Head of caudate nucleus (tissue), 42 donors: ENCODE measurements around the gene PLA2G15.
A peak's percentile ranks its signal among the peaks of the same experiment; 100 is the strongest.

Experiments
- DNase-seq, 42 donors: peaks; one replicate each; pipeline versions ENCODE4 v3.0.0 to v3.0.0-alpha.2; 2020 to 2021; ENCODE audit warnings: mixed read lengths in 7 of 42
- intact Hi-C: fragments of 100-400 bp; cut with DNase I; formaldehyde crosslinking; loops from one replicate; pipeline ENCODE4 v1.15.0; 2022

PLA2G15 gene

GRCh38 chr16:68230956-68231355 is 14.2 kb upstream of the PLA2G15 start:
- intact Hi-C loops: no loop called here
- DNase-seq: peak in 2 of 42 donors; percentile 9 to 36

- intact Hi-C loops: no loop called here
- DNase-seq: peak in 2 of 42 donors; percentile 19 to 35
Measured at GRCh38 chr16:68231384-68232136, 13.6 kb upstream of the PLA2G15 start.

GRCh38 chr16:68232335-68232734 is 12.8 kb upstream of the PLA2G15 start:
- intact Hi-C loops: no loop called here
- peak in 2 of 42 donors; percentile 35 to 36 for DNase-seq

DNA sequence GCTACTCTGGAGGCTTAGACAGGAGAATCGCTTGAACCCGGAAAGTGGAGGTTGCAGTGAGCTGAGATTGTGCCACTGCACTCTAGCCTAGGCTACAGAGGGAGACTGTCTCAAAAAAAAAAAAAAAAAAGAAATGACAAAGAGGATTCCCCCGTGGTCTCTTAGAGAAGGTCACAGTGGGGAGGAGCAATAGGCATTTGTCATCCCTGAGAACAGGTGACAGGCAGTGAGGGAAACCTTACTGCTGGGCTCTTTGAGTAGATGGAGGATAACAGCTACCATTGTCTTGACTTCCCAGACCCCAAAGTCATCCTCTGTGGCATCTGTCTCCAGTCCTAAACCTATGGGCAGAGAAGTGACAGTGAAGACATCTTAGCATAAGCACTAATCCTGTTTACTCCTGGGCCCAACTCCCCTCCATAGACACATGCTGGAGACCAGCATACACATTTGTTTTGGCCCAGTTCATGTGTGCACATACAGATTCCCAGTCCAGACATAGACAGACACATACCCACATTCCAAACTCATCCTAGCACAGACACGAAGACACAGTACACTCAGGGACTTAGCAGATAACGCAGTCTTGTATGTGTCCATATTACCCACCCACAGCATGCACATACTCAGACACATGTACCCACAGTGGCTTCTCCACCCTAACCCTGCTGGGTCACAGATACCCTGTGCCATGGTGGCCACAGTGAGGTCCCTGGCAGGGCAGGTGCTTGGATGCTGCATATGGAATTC is 11.9 kb upstream of the PLA2G15 start:
- DNase-seq: peak in 1 of 42 donors; percentile 22
- intact Hi-C loops: no loop called here

DNA sequence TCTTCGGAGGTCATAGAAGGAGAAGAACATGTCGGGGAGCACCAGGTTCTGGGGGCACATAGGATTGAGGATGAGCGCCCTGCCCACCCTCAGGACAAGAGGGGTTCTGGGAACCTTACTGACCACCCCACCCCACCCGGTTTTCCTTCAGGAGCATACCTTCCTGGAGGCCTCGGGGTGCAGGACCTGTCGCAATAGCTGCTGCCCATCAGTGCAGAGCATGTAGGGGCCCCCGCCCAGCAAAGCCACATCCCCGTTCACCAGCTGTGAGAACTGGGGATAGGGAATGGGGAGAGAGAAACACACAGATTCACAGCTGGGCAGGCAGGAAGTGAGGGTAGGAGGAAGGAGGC is 11.4 kb upstream of the PLA2G15 start:
- intact Hi-C loops: no loop called here
- DNase-seq: peak in 1 of 42 donors; percentile 33

DNA sequence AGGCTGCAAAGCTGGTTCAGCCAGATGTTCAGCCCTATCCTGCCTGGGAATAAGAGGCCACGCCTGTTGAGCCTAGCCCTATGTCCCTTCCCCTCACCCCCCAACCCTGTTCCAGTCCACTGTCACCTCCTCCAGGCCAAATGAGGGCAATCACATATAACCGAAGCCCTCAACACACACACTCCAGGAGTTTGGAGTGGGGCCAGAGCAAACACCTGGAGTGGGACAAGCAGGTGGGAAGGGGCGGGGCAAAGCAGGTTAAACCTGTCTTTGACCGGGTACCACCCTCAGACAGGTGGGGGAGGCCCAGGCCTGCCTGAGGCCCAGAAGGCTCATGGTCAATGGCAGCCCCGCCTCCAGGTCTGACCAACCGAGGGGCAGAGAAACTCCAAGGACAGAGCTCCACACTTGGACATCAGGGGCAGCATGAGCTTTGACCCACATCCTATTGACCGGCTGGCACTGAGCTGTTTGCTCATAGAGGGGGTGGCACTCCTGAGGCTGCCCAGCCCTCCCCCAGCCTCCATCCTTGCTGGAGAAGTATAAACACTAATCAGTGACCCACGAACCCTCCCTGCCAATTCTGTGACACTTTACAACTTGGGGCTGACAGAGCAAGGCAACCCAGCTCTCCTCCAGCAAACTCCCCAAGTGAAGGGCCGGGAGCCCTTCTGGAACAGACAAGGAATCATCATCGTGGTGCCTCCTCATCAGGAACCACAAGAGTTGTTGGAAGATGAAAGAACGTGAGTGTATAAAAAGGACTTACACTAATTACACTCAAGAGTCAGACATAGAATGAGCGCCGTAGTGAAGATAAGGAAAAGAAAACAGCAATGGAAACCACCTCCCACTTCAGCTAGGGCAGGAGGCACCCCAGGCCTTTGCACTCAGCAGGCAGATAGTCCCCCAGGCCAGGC is 10.7 kb upstream of the PLA2G15 start:
- peak in 3 of 42 donors; percentile 13 to 38 (median 36) for DNase-seq
- intact Hi-C loops: loop anchor here (5.0 kb wide), 1 partner anchor 152 kb away; no protein-coding TSS in a partner anchor

- DNase-seq: peak in 3 of 42 donors; percentile 17 to 38 (median 37)
- intact Hi-C loops: loop anchor here (5.0 kb wide), 1 partner anchor 153 kb away; no protein-coding TSS in a partner anchor
Measured at GRCh38 chr16:68235108-68235886, 9.9 kb upstream of the PLA2G15 start.

DNA sequence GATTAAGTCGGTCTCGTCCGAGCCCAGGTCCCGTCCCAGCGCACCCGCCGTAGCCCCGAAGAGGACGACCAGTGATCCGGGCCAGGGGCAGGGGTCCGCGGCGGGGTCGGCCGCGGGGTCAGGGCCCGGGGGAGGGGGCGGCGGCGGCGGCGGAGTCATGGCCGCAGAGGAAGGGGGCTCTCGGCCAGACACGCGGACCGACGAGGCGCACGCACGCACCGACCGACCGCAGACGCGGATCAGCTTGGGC is 9.4 kb upstream of the PLA2G15 start, which contains the start of gene ESRP2:
ESRP2 (minus strand) TSS at position 241 of the 250 bp plus-strand sequence; CDS start at position 159, 82 bp downstream.
- DNase-seq: no peak
- intact Hi-C loops: loop anchor here (5.0 kb wide), 1 partner anchor 154 kb away; no protein-coding TSS in a partner anchor

- intact Hi-C loops: loop anchor here (5.0 kb wide), 1 partner anchor 154 kb away; no protein-coding TSS in a partner anchor
Measured at GRCh38 chr16:68236137-68236825, 8.9 kb upstream of the PLA2G15 start.

GRCh38 chr16:68236826-68237242 is 8.3 kb upstream of the PLA2G15 start:
- peak in 2 of 42 donors; percentile 37 to 60 for DNase-seq
- intact Hi-C loops: loop anchor here (5.0 kb wide), 1 partner anchor 155 kb away; no protein-coding TSS in a partner anchor

More at GRCh38 chr16:68236137-68236825, 8.9 kb upstream of the PLA2G15 start:
- peak in 12 of 42 donors; percentile 23 to 58 (median 44) for DNase-seq

- intact Hi-C loops: loop anchor here (5.0 kb wide), 1 partner anchor 155 kb away; no protein-coding TSS in a partner anchor
- DNase-seq: peak; percentile 92 to 98 (median 96)
Measured at GRCh38 chr16:68237243-68238028, 7.7 kb upstream of the PLA2G15 start.

GRCh38 chr16:68238029-68238345 is 7.2 kb upstream of the PLA2G15 start:
- no peak for DNase-seq
- intact Hi-C loops: loop anchor here (5.0 kb wide), 1 partner anchor 156 kb away; no protein-coding TSS in a partner anchor

DNA sequence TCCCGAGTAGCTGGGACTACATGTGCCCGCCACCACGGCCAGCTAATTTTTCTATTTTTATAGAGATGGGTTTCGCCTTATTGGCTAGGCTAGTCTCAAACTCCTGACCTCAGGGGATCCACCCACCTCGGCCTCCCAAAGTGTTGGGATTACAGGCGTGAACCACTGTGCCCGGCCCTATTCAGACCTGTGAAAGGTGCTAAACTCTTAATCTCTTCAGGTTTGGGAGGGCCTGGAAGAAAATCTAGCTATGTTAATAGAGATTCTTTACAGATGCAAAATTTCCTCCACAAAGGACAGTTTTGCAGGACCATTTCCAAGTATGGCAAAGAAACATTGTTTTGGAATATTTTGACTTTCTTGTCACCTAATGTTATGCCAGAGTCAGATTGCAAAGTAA is 3.1 kb upstream of the PLA2G15 start:
- intact Hi-C loops: no loop called here
- no peak for DNase-seq

DNA sequence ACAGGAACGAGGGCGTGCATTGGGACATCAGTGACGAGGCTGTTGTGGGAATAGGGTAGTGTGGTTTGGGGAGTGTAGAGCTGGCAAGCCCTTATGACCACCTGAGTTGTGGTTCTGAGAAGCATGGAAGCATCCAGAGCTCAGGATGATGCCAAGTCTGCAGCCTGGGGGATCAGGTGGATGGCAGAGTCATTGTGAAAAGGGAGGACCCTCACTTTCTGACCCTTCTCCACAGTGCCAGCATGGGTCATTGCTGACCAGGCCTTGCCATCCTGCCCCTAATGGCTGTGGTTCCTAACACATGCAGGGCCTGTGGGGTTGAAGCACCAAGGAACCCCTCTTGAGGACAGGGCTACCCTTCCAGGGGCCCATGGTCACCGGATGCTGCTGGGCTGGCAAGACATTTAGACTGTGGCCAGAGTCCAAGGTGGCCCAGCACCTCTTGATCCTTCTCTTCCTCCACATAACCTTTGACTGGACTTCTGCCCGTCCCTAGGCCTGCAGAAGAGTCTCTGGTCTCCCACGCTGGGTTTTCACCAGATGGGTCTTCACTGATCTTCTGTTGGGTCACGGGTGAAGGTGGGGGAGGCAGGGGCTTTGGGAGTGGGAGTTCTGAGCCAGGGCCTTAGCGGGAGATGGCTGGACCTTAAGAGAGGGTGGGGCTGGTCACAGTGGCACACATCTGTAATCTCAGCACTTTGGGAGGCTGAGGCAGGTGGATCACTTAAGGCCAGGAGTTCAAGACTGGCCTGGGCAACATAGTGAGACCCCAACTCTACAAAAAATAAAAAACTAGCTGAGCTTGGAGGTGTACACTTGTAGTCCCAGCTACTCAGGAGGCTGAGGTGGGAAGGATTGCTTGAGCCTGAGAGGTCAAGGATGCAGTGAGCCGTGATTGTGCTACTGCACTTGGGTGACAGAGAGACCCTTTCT is 2.0 kb upstream of the PLA2G15 start:
- DNase-seq: no peak
- intact Hi-C loops: no loop called here

- DNase-seq: no peak
- intact Hi-C loops: no loop called here
Measured at GRCh38 chr16:68244481-68244902, 681 bp upstream of the PLA2G15 start.

DNA sequence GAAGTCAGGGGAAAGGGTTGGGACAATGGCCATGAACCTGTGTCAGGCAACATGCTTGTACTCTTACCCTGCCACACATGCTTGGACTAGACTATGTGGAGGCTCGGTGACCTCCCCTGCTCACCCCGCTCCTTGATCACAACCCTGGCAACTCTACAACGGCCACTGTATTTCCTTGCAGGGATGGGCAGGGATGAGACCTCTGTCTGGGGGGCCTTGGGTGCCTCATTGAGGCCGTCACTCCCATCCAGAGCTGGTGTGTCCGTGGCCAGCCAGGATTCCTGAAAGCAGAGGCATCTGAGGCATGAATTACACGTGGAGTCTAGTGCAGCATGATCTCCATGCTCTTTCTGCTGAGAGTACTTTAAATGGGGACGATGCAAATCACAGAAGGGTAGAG is 948 bp downstream of the PLA2G15 start:
- no peak for DNase-seq
- intact Hi-C loops: loop anchor here (5.0 kb wide), 2 partner anchors 66 to 86 kb away; partner anchors contain the start of genes PRMT7 and SLC7A6OS
